H1 (cell line): ENCODE results near the gene ENAH. TPM values are rescaled to one million over a fixed set of nuclear protein-coding genes. Genes with fewer than 3 reads are reported as not detected.

ENCODE experiments used
- FOSL1 ChIP-seq: IDR thresholded peaks from 2 replicates; pipeline ENCODE4 v1.6.1; 2011; ENCODE audit warnings: mild to moderate bottlenecking, low read depth, low read length, moderate library complexity; ENCODE audit not compliant: insufficient read depth
- HDAC6 ChIP-seq: IDR thresholded peaks from one replicate; pipeline ENCODE4 v1.7.1; 2012; ENCODE audit warnings: low read depth, mild to moderate bottlenecking, inconsistent platforms, low read length, moderate library complexity
- JUN ChIP-seq: IDR thresholded peaks from 2 replicates; pipeline ENCODE4 v1.6.1; 2011; ENCODE audit warnings: low read depth, mild to moderate bottlenecking, improper control_type of control experiment, low read length
- KDM4A ChIP-seq: IDR thresholded peaks from one replicate; pipeline ENCODE4 v1.7.1; 2012; ENCODE audit warnings: low read depth, mild to moderate bottlenecking, moderate library complexity, low read length, inconsistent platforms; ENCODE audit not compliant: severe bottlenecking
- POLR2AphosphoS5 ChIP-seq: IDR thresholded peaks from 2 replicates; pipeline ENCODE4 v1.6.1; 2011; ENCODE audit warnings: low read depth, low read length
- SRF ChIP-seq: IDR thresholded peaks from 2 replicates; pipeline ENCODE4 v1.6.1; 2011; ENCODE audit warnings: mild to moderate bottlenecking, low read depth, low read length, moderate library complexity
- polyA plus RNA-seq, 7 experiments: library from polyadenylated mRNA; depleted of rRNA in 3 of 7; stranded (reverse) in 5 of 7; unstranded in 2 of 7; fragments of >200 nt in 5 of 7; fragments of 200-250 nt in 2 of 7; gene quantifications; 1 replicate in 5 of 7; 2 replicates in 1 of 7; 4 replicates in 1 of 7; pipeline versions ENCODE4 v1.2.1 to v1.2.3, GENCODE V29; 2011 to 2013; ENCODE audit warnings: missing spikeins in 2 of 7, mixed read lengths in 2 of 7
- total RNA-seq: library from RNA; stranded (reverse); fragmentation: NEBNext Ultra II Directional; extraction: Animal tissue kit (Norgen Biotek cat#: 25700); gene quantifications from 2 replicates; pipeline ENCODE4 v1.2.1, GENCODE V29; 2021

The ENAH gene
- total and polyA plus RNA-seq, 2 of the 8 experiments (the other 6 are each of a cell fraction or from before 2014, with no cell fraction given): 39.1 to 335 TPM

DNA sequence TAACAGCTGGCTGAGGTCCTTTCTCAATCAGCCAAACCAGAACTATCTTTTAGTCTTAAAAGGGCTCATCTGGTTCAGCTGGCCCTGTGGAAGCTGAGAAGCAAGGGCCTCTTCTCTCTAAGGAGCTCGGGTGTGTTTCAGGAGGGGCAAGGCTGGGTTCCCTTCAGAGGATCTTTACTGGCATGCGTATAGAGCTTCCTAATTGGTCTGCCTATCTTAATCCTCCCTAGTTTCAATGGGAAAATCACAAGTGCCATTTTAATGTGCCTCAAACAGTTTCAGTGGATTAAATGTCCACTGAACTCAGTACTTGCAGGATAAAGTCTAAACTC, 143.6 kb downstream of the ENAH start (continued):
- TF ChIP-seq SRF: no peak
- TF ChIP-seq FOSL1: no peak
- no peak for TF ChIP-seq POLR2AphosphoS5
- no peak for TF ChIP-seq JUN
- no peak for TF ChIP-seq HDAC6
- no peak for TF ChIP-seq KDM4A
